Neural cell (in vitro differentiated cells): ENCODE results near the gene NFIB. TPM values are rescaled to one million over a fixed set of nuclear protein-coding genes. Genes with fewer than 3 reads are reported as not detected.

Source experiments
- H2AFZ ChIP-seq: fragments of 200-600, 300-800 bp; sonication (generic), shearing (Covaris generic); 2 replicates; pipeline ENCODE4 v1.6.0; 2014; ENCODE audit warnings: low read depth, mild to moderate bottlenecking, antibody characterized with exemption, low read length, moderate library complexity
- H3F3A ChIP-seq: fragments of 200-600 bp; shearing (Covaris generic); 2 replicates; pipeline ENCODE4 v1.6.1; 2016; ENCODE audit warnings: mild to moderate bottlenecking, moderate library complexity, mixed read lengths, antibody characterized with exemption, low read length; ENCODE audit not compliant: insufficient read depth, poor library complexity, severe bottlenecking
- H3K27ac ChIP-seq: fragments of 200-600, 300-800 bp; sonication (generic), shearing (Covaris generic); 2 replicates; pipeline ENCODE4 v1.5.1; 2014; ENCODE audit warnings: mild to moderate bottlenecking, low read length, moderate library complexity
- H3K27me3 ChIP-seq: fragments of 300-800, 200-600 bp; sonication (generic), shearing (Covaris generic); 2 replicates; pipeline ENCODE4 v1.6.0; 2014; ENCODE audit warnings: mild to moderate bottlenecking, low read depth, low read length, moderate library complexity; ENCODE audit not compliant: insufficient read depth
- H3K36me3 ChIP-seq: fragments of 300-800, 200-600 bp; sonication (generic), shearing (Covaris generic); 2 replicates; pipeline ENCODE4 v1.5.1; 2014; ENCODE audit warnings: mild to moderate bottlenecking, antibody characterized with exemption, low read length, moderate library complexity; ENCODE audit not compliant: insufficient read depth
- H3K4me2 ChIP-seq: fragments of 300-800, 200-600 bp; sonication (generic), shearing (Covaris generic); 2 replicates; pipeline ENCODE4 v1.6.0; 2014; ENCODE audit warnings: mild to moderate bottlenecking, low read length
- H3K4me3 ChIP-seq: fragments of 300-800, 200-600 bp; sonication (generic), shearing (Covaris generic); 2 replicates; pipeline ENCODE4 v1.5.1; 2014; ENCODE audit warnings: mild to moderate bottlenecking, low read length, moderate library complexity
- H3K79me2 ChIP-seq: fragments of 200-600 bp; shearing (Covaris generic); replicated peaks from 2 replicates; pipeline ENCODE4 v1.6.0; 2014; ENCODE audit warnings: mild to moderate bottlenecking, low read length, moderate library complexity; ENCODE audit not compliant: insufficient read depth
- H3K9ac ChIP-seq: fragments of 300-800, 200-600 bp; sonication (generic), shearing (Covaris generic); 2 replicates; pipeline ENCODE4 v1.6.1; 2016; ENCODE audit warnings: mild to moderate bottlenecking, low read length, mixed read lengths
- H3K9me2 ChIP-seq: fragments of 200-600 bp; shearing (Covaris generic); 2 replicates; pipeline ENCODE4 v1.6.1; 2016; ENCODE audit warnings: mild to moderate bottlenecking, low read length, mixed read lengths; ENCODE audit not compliant: insufficient read depth
- H3K9me3 ChIP-seq: fragments of 200-600, 300-800 bp; sonication (generic), shearing (Covaris generic); 2 replicates; pipeline ENCODE4 v1.6.1; 2016; ENCODE audit warnings: mild to moderate bottlenecking, mixed run types, low read length, moderate library complexity, mixed read lengths
- H4K20me1 ChIP-seq: fragments of 200-600 bp; shearing (Covaris generic); 2 replicates; pipeline ENCODE4 v1.6.1; 2016; ENCODE audit warnings: mild to moderate bottlenecking, mixed run types; ENCODE audit not compliant: insufficient read depth
- CTCF ChIP-seq: fragments of 450-650 bp; IDR thresholded peaks from 2 replicates; pipeline ENCODE4 v1.5.1; 2014; ENCODE audit warnings: antibody characterized with exemption, mild to moderate bottlenecking, moderate library complexity; ENCODE audit not compliant: poor library complexity, severe bottlenecking
- EP300 ChIP-seq: fragments of 450-650 bp; conservative IDR thresholded peaks from 2 replicates; pipeline ENCODE4 v1.6.1; 2014; ENCODE audit warnings: antibody characterized with exemption, mild to moderate bottlenecking, moderate library complexity; ENCODE audit not compliant: poor library complexity, severe bottlenecking
- EZH2 ChIP-seq: fragments of 200-600, 300-800 bp; shearing (Covaris generic), sonication (generic); IDR thresholded peaks from 2 replicates; pipeline ENCODE4 v1.6.1; 2014; ENCODE audit warnings: antibody characterized with exemption, low read length, borderline replicate concordance, mild to moderate bottlenecking; ENCODE audit not compliant: insufficient read depth, poor library complexity, severe bottlenecking
- MXI1 ChIP-seq: fragments of 450-650 bp; conservative IDR thresholded peaks from 2 replicates; pipeline ENCODE4 v1.6.1; 2014; ENCODE audit warnings: antibody characterized with exemption, mild to moderate bottlenecking; ENCODE audit not compliant: poor library complexity, severe bottlenecking
- POLR2AphosphoS5 ChIP-seq: IDR thresholded peaks from 2 replicates; pipeline ENCODE4 v1.6.1; 2012
- RAD21 ChIP-seq: fragments of 450-650 bp; conservative IDR thresholded peaks from 2 replicates; pipeline ENCODE4 v1.6.1; 2014; ENCODE audit warnings: antibody characterized with exemption, mild to moderate bottlenecking, moderate library complexity
- REST ChIP-seq: IDR thresholded peaks from 2 replicates; pipeline ENCODE4 v1.6.1; 2012; ENCODE audit warnings: borderline replicate concordance
- SMC3 ChIP-seq: fragments of 450-650 bp; conservative IDR thresholded peaks from 2 replicates; pipeline ENCODE4 v1.6.1; 2014; ENCODE audit warnings: antibody characterized with exemption, mild to moderate bottlenecking, moderate library complexity; ENCODE audit not compliant: poor library complexity
- TAF1 ChIP-seq: IDR thresholded peaks from 2 replicates; pipeline ENCODE4 v1.6.1; 2012; ENCODE audit warnings: low read depth
- polyA plus RNA-seq: library from polyadenylated mRNA; depleted of rRNA; stranded (reverse); fragments of >200 nt; gene quantifications from 2 replicates; pipeline ENCODE4 v1.2.3, GENCODE V29; 2014

NFIB gene
- polyA plus RNA-seq, 1 donor from 2014 or later: 0.73 TPM

- TF ChIP-seq EP300 (no peak), CTCF (no peak), SMC3 (no peak), RAD21 (no peak), REST (no peak), TAF1 (no peak), MXI1 (no peak), EZH2 (no peak), POLR2AphosphoS5 (no peak)
- Histone ChIP-seq H3K9me2 (no peaks in the 10 kb centered on the region), H3K27ac (no peak overlapping the region), H3F3A (no peaks in the 10 kb centered on the region), H3K4me3 (peak overlapping the region; percentile 68), H4K20me1 (no peaks in the 10 kb centered on the region), H3K4me2 (no peak overlapping the region), H3K79me2 (peaks cover 5% of the 10 kb centered on the region), H3K9me3 (no peaks in the 10 kb centered on the region), H3K9ac (no peak overlapping the region), H2AFZ (no peak overlapping the region), H3K36me3 (no peaks in the 10 kb centered on the region), H3K27me3 (peaks cover 86% of the 10 kb centered on the region)
Observed at GRCh38 chr9:14315875-14316601, 2.1 kb upstream of the NFIB start.

DNA sequence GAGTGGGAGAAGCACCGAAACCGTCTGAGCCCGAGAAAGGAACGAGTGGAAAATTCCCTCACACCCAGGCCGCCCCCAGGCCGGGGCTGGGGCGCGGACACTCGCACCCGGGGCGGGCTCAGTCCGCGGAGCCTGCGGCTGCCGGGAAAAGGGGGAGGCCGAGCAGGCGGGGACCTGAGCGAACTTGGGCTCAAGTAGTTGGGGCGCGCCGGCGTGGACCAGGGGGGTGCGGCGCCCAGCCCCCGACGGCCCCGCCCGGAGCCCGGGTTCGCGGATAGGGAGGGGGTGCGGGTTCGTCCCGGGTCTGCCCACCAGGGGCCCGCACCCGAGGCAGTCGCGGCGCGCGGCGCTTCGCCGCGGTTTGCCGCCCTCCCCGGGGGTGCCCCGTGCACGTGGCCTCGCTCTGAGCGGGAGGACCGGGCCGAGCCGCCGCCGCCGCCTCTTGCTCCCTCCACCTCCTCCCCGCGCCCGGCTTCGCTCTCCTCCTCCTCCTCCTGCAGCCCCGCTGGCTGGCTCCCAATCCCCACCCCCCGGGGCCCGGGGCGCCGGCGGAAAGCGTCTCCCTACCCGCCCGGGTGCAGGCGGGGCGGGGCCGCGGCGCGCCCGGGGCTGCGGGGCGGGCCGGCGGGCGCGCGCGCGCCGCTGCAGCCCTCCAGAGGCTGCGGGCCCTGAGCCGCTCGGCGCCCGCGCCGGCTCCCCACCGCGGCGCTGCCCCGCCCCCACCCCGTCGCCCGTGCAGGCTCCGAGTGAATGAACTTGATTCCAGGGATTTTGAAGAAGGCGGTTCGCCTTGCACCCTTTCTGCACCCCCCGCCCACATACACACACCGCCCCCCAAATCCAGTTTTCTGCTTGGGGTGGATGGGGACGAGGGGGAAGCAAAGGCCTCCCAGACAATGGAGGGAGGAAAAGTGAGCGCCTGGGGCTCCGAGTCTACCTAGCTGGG is 1.3 kb upstream of the NFIB start:
- Histone ChIP-seq H4K20me1 (no peaks in the 10 kb centered on the region), H3K27me3 (peaks cover 80% of the 10 kb centered on the region), H3K79me2 (peaks cover 5% of the 10 kb centered on the region), H3K36me3 (no peaks in the 10 kb centered on the region), H3K27ac (no peak overlapping the region), H3F3A (no peaks in the 10 kb centered on the region), H3K9ac (peak overlapping the region; percentile 28), H3K9me3 (no peaks in the 10 kb centered on the region), H3K4me3 (peak overlapping the region; percentile 68), H2AFZ (no peak overlapping the region), H3K9me2 (no peaks in the 10 kb centered on the region), H3K4me2 (peak overlapping the region; percentile 44)
- no peak for TF ChIP-seq MXI1
- TF ChIP-seq SMC3: no peak
- no peak for TF ChIP-seq RAD21
- no peak for TF ChIP-seq EZH2
- no peak for TF ChIP-seq TAF1
- TF ChIP-seq CTCF: peak; percentile 11
